IMR-90 (cell line): ENCODE measurements around the gene HECTD1. TPM values are rescaled to one million over a fixed set of nuclear protein-coding genes. Genes with fewer than 3 reads are reported as not detected.

ENCODE experiments used
- ATAC-seq: fragments of 200-7000 bp; cut with Tn5 transposase; 2 replicates; pipeline ENCODE4 v1.9.1; 2020; ENCODE audit warnings: low read depth, mild to moderate bottlenecking, moderate library complexity
- BruUV-seq: library from RNA; stranded (reverse); fragments of 400-500 nt; replicated peaks from 2 replicates; lab custom pipeline; 2021; lab: Mats Ljungman, UMichigan
- CTCF ChIA-PET: fragments of 300-600 bp; formaldehyde crosslinking; extraction: SDS; loops from one replicate; lab custom pipeline; 2021; ENCODE audit warnings: antibody characterized with exemption; lab: Yijun Ruan, JAX
- POLR2A ChIA-PET: fragments of 300-600 bp; sonication (Branson Sonifier 250); formaldehyde crosslinking; loops from one replicate; lab custom pipeline; 2022; ENCODE audit warnings: antibody characterized with exemption; ENCODE audit not compliant: unreplicated experiment; lab: Charles Lee
- DNase-seq: peaks from one replicate; pipeline ENCODE4 v3.0.0; 2013
- H2AFZ ChIP-seq: replicated peaks from 2 replicates; pipeline ENCODE3; 2013; ENCODE audit warnings: low read length, mild to moderate bottlenecking; ENCODE audit not compliant: poor library complexity
- H2AK5ac ChIP-seq: 2 replicates; pipeline ENCODE4 v1.6.1; 2013; ENCODE audit warnings: low read depth, low read length, inconsistent platforms
- H2AK9ac ChIP-seq: replicated peaks from 2 replicates; pipeline ENCODE3; 2013; ENCODE audit warnings: mild to moderate bottlenecking, low read depth, low read length, moderate library complexity; ENCODE audit not compliant: poor library complexity
- H2BK120ac ChIP-seq: 2 replicates; pipeline ENCODE4 v1.6.1; 2013; ENCODE audit warnings: low read depth, low read length, inconsistent platforms
- H2BK15ac ChIP-seq: 3 replicates; pipeline ENCODE4 v1.6.1; 2013; ENCODE audit warnings: low read depth, low read length, inconsistent platforms
- H2BK20ac ChIP-seq: 2 replicates; pipeline ENCODE4 v1.6.1; 2013; ENCODE audit warnings: low read depth, mild to moderate bottlenecking, inconsistent platforms, low read length, moderate library complexity
- H2BK5ac ChIP-seq: 2 replicates; pipeline ENCODE4 v1.6.1; 2013; ENCODE audit warnings: mild to moderate bottlenecking, low read depth, low read length, inconsistent platforms; ENCODE audit not compliant: poor library complexity, severe bottlenecking
- H3K14ac ChIP-seq: replicated peaks from 2 replicates; pipeline ENCODE4 v1.6.1; 2013; ENCODE audit warnings: low read depth, low read length, inconsistent platforms
- H3K18ac ChIP-seq: 2 replicates; pipeline ENCODE4 v1.6.1; 2013; ENCODE audit warnings: low read depth, low read length, control low read depth
- H3K23ac ChIP-seq: 2 replicates; pipeline ENCODE4 v1.6.1; 2013; ENCODE audit warnings: low read depth, low read length, inconsistent platforms
- H3K27ac ChIP-seq: 2 replicates; pipeline ENCODE4 v1.5.1; 2013; ENCODE audit warnings: mild to moderate bottlenecking, control low read depth, low read length; ENCODE audit not compliant: insufficient read depth
- H3K27me3 ChIP-seq: 2 replicates; pipeline ENCODE4 v1.6.1; 2013; ENCODE audit warnings: low read length; ENCODE audit not compliant: control insufficient read depth, insufficient read depth
- H3K36me3 ChIP-seq: 2 replicates; pipeline ENCODE4 v1.6.1; 2013; ENCODE audit warnings: low read length, mixed read lengths; ENCODE audit not compliant: control insufficient read depth, insufficient read depth
- H3K4ac ChIP-seq: 2 replicates; pipeline ENCODE4 v1.6.1; 2013; ENCODE audit warnings: low read depth, low read length, inconsistent platforms
- H3K4me1 ChIP-seq: 2 replicates; pipeline ENCODE4 v1.6.1; 2013; ENCODE audit warnings: low read length, mixed read lengths; ENCODE audit not compliant: control insufficient read depth, insufficient read depth
- H3K4me2 ChIP-seq: 2 replicates; pipeline ENCODE4 v1.6.1; 2013; ENCODE audit warnings: low read depth, mild to moderate bottlenecking, control low read depth, low read length, moderate library complexity
- H3K4me3 ChIP-seq: 2 replicates; pipeline ENCODE4 v1.5.1; 2013; ENCODE audit warnings: low read depth, mild to moderate bottlenecking, control low read depth, low read length, moderate library complexity; ENCODE audit not compliant: insufficient read depth
- H3K56ac ChIP-seq: 2 replicates; pipeline ENCODE4 v1.6.1; 2013; ENCODE audit warnings: low read length, inconsistent platforms; ENCODE audit not compliant: insufficient read depth; ENCODE audit errors: extremely low read depth
- H3K79me1 ChIP-seq, 2 experiments: 2 replicates each; pipeline ENCODE4 v1.6.1; 2013; ENCODE audit warnings: low read length in 2 of 2, inconsistent platforms in 1 of 2, low read depth in 1 of 2
- H3K9ac ChIP-seq: 2 replicates; pipeline ENCODE4 v1.6.1; 2013; ENCODE audit warnings: low read depth, low read length, control low read depth
- H3K9me1 ChIP-seq: 2 replicates; pipeline ENCODE4 v1.6.1; 2013; ENCODE audit warnings: low read length, inconsistent platforms; ENCODE audit not compliant: insufficient read depth
- H3K9me3 ChIP-seq: 2 replicates; pipeline ENCODE4 v1.6.1; 2013; ENCODE audit warnings: low read length; ENCODE audit not compliant: control insufficient read depth, insufficient read depth
- H4K20me1 ChIP-seq: 2 replicates; pipeline ENCODE4 v1.6.1; 2013; ENCODE audit warnings: low read length, inconsistent platforms; ENCODE audit not compliant: insufficient read depth
- H4K5ac ChIP-seq: 2 replicates; pipeline ENCODE4 v1.6.1; 2013; ENCODE audit warnings: mild to moderate bottlenecking, low read depth, low read length, control low read depth
- H4K8ac ChIP-seq, 2 experiments: 2 replicates each; pipeline ENCODE4 v1.6.1; 2013; ENCODE audit warnings: low read depth in 2 of 2, low read length in 2 of 2, control low read depth in 1 of 2, inconsistent platforms in 1 of 2
- H4K91ac ChIP-seq: 2 replicates; pipeline ENCODE4 v1.6.1; 2013; ENCODE audit warnings: low read depth, low read length, inconsistent platforms; ENCODE audit not compliant: insufficient read depth
- BHLHE40 ChIP-seq: fragments of 150-350 bp; IDR thresholded peaks from 2 replicates; pipeline ENCODE4 v1.6.1; 2016; ENCODE audit warnings: mild to moderate bottlenecking, low read depth, low read length
- MXI1 ChIP-seq: IDR thresholded peaks from 2 replicates; pipeline ENCODE4 v1.6.1; 2012; ENCODE audit warnings: low read depth, mild to moderate bottlenecking, low read length, moderate library complexity, borderline replicate concordance
- WGBS, 2 experiments: methylation state at CpG; one replicate each; pipeline versions ENCODE4 v1.1.5 to v1.1.7; 2013; ENCODE audit warnings: missing lambda C conversion rate in 2 of 2; ENCODE audit not compliant: insufficient read length in 1 of 2; ENCODE audit errors: extremely low coverage in 2 of 2; 5-methylcytosine and 5-hydroxymethylcytosine counted together
- dilution Hi-C: fragments of 300-500 bp; cut with HindIII; formaldehyde crosslinking; loops from one replicate; pipeline ENCODE4 v1.14.3; 2018; ENCODE audit warnings: low sequenced_read_pairs; ENCODE audit not compliant: unreplicated experiment
- in situ Hi-C: fragments of 300-500 bp; cut with MboI; formaldehyde crosslinking; loops from 3 replicates; pipeline ENCODE4 v1.14.3; 2019; ENCODE audit warnings: low sequenced_read_pairs, inconsistent platforms, mixed read lengths
- intact Hi-C: fragments of 100-400 bp; cut with micrococcal nuclease; formaldehyde crosslinking; loops from 2 replicates; pipeline ENCODE4 v1.10.0; 2022
- polyA plus RNA-seq, 3 experiments: library from polyadenylated mRNA; depleted of rRNA; stranded (reverse); fragments of >200 nt; gene quantifications; 2 replicates each; pipeline ENCODE4 v1.2.3, GENCODE V29; 2012; ENCODE audit warnings: low replicate concordance in 1 of 3
- total RNA-seq: library from RNA; depleted of rRNA; stranded (reverse); fragments of >200 nt; gene quantifications from 2 replicates; pipeline ENCODE4 v1.2.3, GENCODE V29; 2012

The HECTD1 gene
- total and polyA plus RNA-seq, 2 of the 4 experiments (the other 2 are of a cell fraction) = 48.5 to 228 TPM

- Histone ChIP-seq H4K91ac (peak overlapping the region; percentile 82), H3K4me1 (peaks cover 2% of the 10 kb centered on the region; the same call in 1 of the 2 replicates), H3K56ac (peak overlapping the region; percentile 83; the same call in 1 of the 2 replicates), H2AK9ac (peak overlapping the region; percentile 99), H3K27me3 (no peaks in the 10 kb centered on the region), H3K9me1 (peaks cover 8% of the 10 kb centered on the region; the same call in 1 of the 2 replicates), H4K8ac (peak overlapping the region; percentile 82 to 84; a peak in 2 of 4 replicates), H2AK5ac (0 out of 2 replicates have a peak overlapping the region, but pooled peaks have one; percentile 33), H2BK5ac (peak overlapping the region; percentile 91), H2AFZ (peak overlapping the region; percentile 97), H3K23ac (peak overlapping the region; percentile 88), H3K79me1 (peaks cover 5 to 26% of the 10 kb centered on the region in 2 experiments; a peak in 3 of 4 replicates), H3K9me3 (no peaks in the 10 kb centered on the region), H3K14ac (peak overlapping the region; percentile 61; the same call in 1 of the 2 replicates), H3K4me3 (peak overlapping the region; percentile 87), H4K20me1 (peaks cover 8% of the 10 kb centered on the region), H2BK15ac (no peak overlapping the region), H3K27ac (peak overlapping the region; percentile 93), H3K18ac (peak overlapping the region; percentile 45; the same call in 1 of the 2 replicates), H3K4me2 (peak overlapping the region; percentile 96), H3K36me3 (peaks cover 2% of the 10 kb centered on the region; the same call in 1 of the 2 replicates), H4K5ac (no peak overlapping the region; the same call in 1 of the 2 replicates), H3K4ac (peak overlapping the region; percentile 93), H2BK120ac (peak overlapping the region; percentile 73; the same call in 1 of the 2 replicates), H3K9ac (peak overlapping the region; percentile 90), H2BK20ac (no peak overlapping the region)
- dilution Hi-C loops = no loop called here
- ChIA-PET POLR2A (no interaction called here), CTCF (interaction anchor here (1.1 to 1.7 kb wide), 5 partner anchors 11 to 136 kb away, joined by 3 to 5 read pairs (median 4); no protein-coding TSS in a partner anchor)
- in situ Hi-C loops = no loop called here
- WGBS, 2 experiments = 0% methylated on average over 11 of the region's 55 CpGs; no CpG with 5 or more reads in 1 of the 2 experiments
- no peak for DNase-seq
- TF ChIP-seq BHLHE40 = no peak
- TF ChIP-seq MXI1 = 0 out of 2 replicates have a peak, but pooled peaks have one; percentile 13
- intact Hi-C loops = loop anchor here (1.0 to 10.0 kb wide), 5 partner anchors 56 to 222 kb away; no protein-coding TSS in a partner anchor
- BruUV-seq = no TSS peak
- peak; percentile 2 for ATAC-seq
These were observed 882 bp downstream of the HECTD1 start for GRCh38 chr14:31206536-31207286.
